CD4-positive, alpha-beta T cell (primary cell): ENCODE data around the gene VENTX. TPM values are rescaled to one million over a fixed set of nuclear protein-coding genes. Genes with fewer than 3 reads are reported as not detected.

Experiments used
- ATAC-seq: fragments of 200-7000 bp; cut with Tn5 transposase; one replicate; pipeline ENCODE4 v1.10.0; 2022; ENCODE audit warnings: mild to moderate bottlenecking; ENCODE audit not compliant: poor library complexity
- CTCF ChIA-PET: fragments of 350-600 bp; sonication (Branson Sonifier 250); formaldehyde crosslinking; loops from one replicate; lab custom pipeline; 2021; ENCODE audit warnings: antibody characterized with exemption, inconsistent platforms; lab: Charles Lee
- POLR2A ChIA-PET: fragments of 350-600 bp; sonication (Branson Sonifier 250); formaldehyde crosslinking; loops from one replicate; lab custom pipeline; 2021; ENCODE audit warnings: antibody characterized with exemption, inconsistent platforms; lab: Charles Lee
- DNase-seq, 14 experiments: peaks; one replicate each; pipeline ENCODE4 v3.0.0-alpha.2; 2013 to 2020; ENCODE audit warnings: mixed read lengths in 2 of 14
- H3K27ac ChIP-seq, 2 donors: one replicate each; pipeline versions ENCODE4 v1.5.1 to v1.7.0; 2013; ENCODE audit warnings: low read length in 2 of 2, low read depth in 1 of 2, mild to moderate bottlenecking in 1 of 2
- H3K27me3 ChIP-seq, 2 experiments: 1 replicate in 1 of 2; 2 replicates in 1 of 2; pipeline versions ENCODE4 v1.6.1 to v1.7.0; 2013; ENCODE audit warnings: low read length in 2 of 2, control low read depth in 1 of 2, mild to moderate bottlenecking in 1 of 2, moderate library complexity in 1 of 2; ENCODE audit not compliant: insufficient read depth in 2 of 2, control insufficient read depth in 1 of 2
- H3K36me3 ChIP-seq: one replicate; pipeline ENCODE4 v1.6.1; 2013; ENCODE audit warnings: low read length, control low read depth; ENCODE audit not compliant: insufficient read depth
- H3K4me1 ChIP-seq: one replicate; pipeline ENCODE4 v1.6.1; 2013; ENCODE audit warnings: low read length, control low read depth; ENCODE audit not compliant: insufficient read depth
- H3K4me3 ChIP-seq: one replicate; pipeline ENCODE4 v1.5.1; 2013; ENCODE audit warnings: mild to moderate bottlenecking, low read length, moderate library complexity
- H3K9me3 ChIP-seq, 2 experiments: 1 replicate in 1 of 2; 2 replicates in 1 of 2; pipeline versions ENCODE4 v1.6.1 to v1.7.0; 2013; ENCODE audit warnings: low read length in 2 of 2, mild to moderate bottlenecking in 2 of 2, control low read depth in 1 of 2, moderate library complexity in 1 of 2; ENCODE audit not compliant: control insufficient read depth in 1 of 2, insufficient read depth in 1 of 2
- H3K27ac Mint-ChIP-seq: one replicate; pipeline ENCODE4 v1.8.0; 2020; ENCODE audit warnings: mixed read lengths
- H3K27me3 Mint-ChIP-seq: one replicate; pipeline ENCODE4 v1.8.0; 2021; ENCODE audit warnings: mixed read lengths
- H3K36me3 Mint-ChIP-seq: one replicate; pipeline ENCODE4 v1.8.0; 2021; ENCODE audit warnings: low read depth, mixed read lengths
- H3K4me1 Mint-ChIP-seq: one replicate; pipeline ENCODE4 v1.8.0; 2021; ENCODE audit warnings: low read depth, mixed read lengths
- H3K4me3 Mint-ChIP-seq: one replicate; pipeline ENCODE4 v1.8.0; 2020; ENCODE audit warnings: mild to moderate bottlenecking, mixed read lengths
- H3K9me3 Mint-ChIP-seq: one replicate; pipeline ENCODE4 v1.8.0; 2020; ENCODE audit warnings: mixed read lengths
- CTCF ChIP-seq: fragments of 200-600 bp; IDR thresholded peaks from one replicate; pipeline ENCODE4 v1.8.0; 2022; ENCODE audit warnings: antibody characterized with exemption, mild to moderate bottlenecking
- intact Hi-C, 2 experiments: fragments of 100-400 bp; cut with DNase I in 1 of 2; cut with micrococcal nuclease in 1 of 2; formaldehyde crosslinking; loops; one replicate each; pipeline versions ENCODE4 v1.15.1 to v1.9.0; 2023 to 2025; cut with DNase I, micrococcal nuclease
- total RNA-seq, 174 experiments: library from RNA in 2 of 174; stranded (reverse) in 2 of 174; gene quantifications; one replicate each; pipeline ENCODE4 v1.2.3 and lab custom pipeline; 2021 to 2026

VENTX gene
- total RNA-seq, 2 experiments from 2014 or later: 0.11 to 0.14 TPM

GRCh38 chr10:133201948-133202725, 35.5 kb upstream of the VENTX start:
- no peaks in the 10 kb centered on the region for H3K27me3 Mint-ChIP-seq

GRCh38 chr10:133202778-133203651, 34.6 kb upstream of the VENTX start:
- Mint-ChIP-seq H3K4me1 (no peaks in the 10 kb centered on the region), H3K4me3 (no peak overlapping the region), H3K27me3 (no peaks in the 10 kb centered on the region), H3K36me3 (no peaks in the 10 kb centered on the region), H3K27ac (no peak overlapping the region), H3K9me3 (no peaks in the 10 kb centered on the region)
- Histone ChIP-seq H3K27ac (no peak overlapping the region), H3K27me3 (no peaks in the 10 kb centered on the region), H3K4me1 (no peaks in the 10 kb centered on the region), H3K4me3 (no peak overlapping the region), H3K36me3 (no peaks in the 10 kb centered on the region), H3K9me3 (no peaks in the 10 kb centered on the region)
- DNase-seq: no peak
- intact Hi-C loops: no loop called here
- ATAC-seq: no peak
- ChIA-PET POLR2A (no interaction called here), CTCF (no interaction called here)
- TF ChIP-seq CTCF: no peak

More at GRCh38 chr10:133201948-133202725, 35.5 kb upstream of the VENTX start:
- Mint-ChIP-seq H3K4me3 (no peak overlapping the region), H3K27ac (no peak overlapping the region), H3K36me3 (no peaks in the 10 kb centered on the region), H3K4me1 (no peaks in the 10 kb centered on the region), H3K9me3 (no peaks in the 10 kb centered on the region)
- no peak for DNase-seq
- intact Hi-C loops: no loop called here
- no peak for ATAC-seq
- CTCF ChIA-PET: no interaction called here
- TF ChIP-seq CTCF: no peak
- H3K4me1 ChIP-seq: no peaks in the 10 kb centered on the region
- POLR2A ChIA-PET: no interaction called here
- no peaks in the 10 kb centered on the region for H3K27me3 ChIP-seq
- H3K9me3 ChIP-seq: no peaks in the 10 kb centered on the region
- no peak overlapping the region for H3K4me3 ChIP-seq
- H3K36me3 ChIP-seq: no peaks in the 10 kb centered on the region
- H3K27ac ChIP-seq: no peak overlapping the region

GRCh38 chr10:133203652-133204195, 33.9 kb upstream of the VENTX start:
- no peaks in the 10 kb centered on the region for H3K9me3 ChIP-seq
- no peak overlapping the region for H3K27ac Mint-ChIP-seq
- H3K36me3 Mint-ChIP-seq: no peaks in the 10 kb centered on the region
- no peaks in the 10 kb centered on the region for H3K4me1 Mint-ChIP-seq
- CTCF ChIA-PET: no interaction called here
- no peaks in the 10 kb centered on the region for H3K4me1 ChIP-seq
- no peak overlapping the region for H3K4me3 Mint-ChIP-seq
- POLR2A ChIA-PET: no interaction called here
- no peaks in the 10 kb centered on the region for H3K27me3 Mint-ChIP-seq
- H3K36me3 ChIP-seq: no peaks in the 10 kb centered on the region
- H3K27me3 ChIP-seq: no peaks in the 10 kb centered on the region
- no peaks in the 10 kb centered on the region for H3K9me3 Mint-ChIP-seq
- intact Hi-C loops: no loop called here
- H3K27ac ChIP-seq: no peak overlapping the region
- ATAC-seq: no peak
- TF ChIP-seq CTCF: no peak
- no peak overlapping the region for H3K4me3 ChIP-seq
- no peak for DNase-seq
